ENCODE data around the gene TOM1L2.
A peak's percentile ranks its signal among the peaks of the same experiment; 100 is the strongest.

TOM1L2 gene

GRCh38 chr17:17849845-17850373 is 122.3 kb downstream of the TOM1L2 start:
- H3K4me3 ChIP-seq (replicated peaks in 1 of 2; ENCODE audit: low read depth in 2 of 2, low read length in 2 of 2) = no peak overlapping the region
- DNase-seq (ENCODE audit: low read depth in 2 of 2) = peak; percentile 56 to 74
- TF ChIP-seq CTCF (IDR thresholded peaks at IDR 0.05; ENCODE audit: low read depth, low read length) = peak; percentile 21

GRCh38 chr17:17849147-17849820 is 122.9 kb downstream of the TOM1L2 start:
- peak; percentile 60 to 91 for DNase-seq (ENCODE audit: low read depth in 2 of 2)
- no peak overlapping the region for H3K4me3 ChIP-seq (replicated peaks in 1 of 2; ENCODE audit: low read depth in 2 of 2, low read length in 2 of 2)
- no peak for TF ChIP-seq CTCF (IDR thresholded peaks at IDR 0.05; ENCODE audit: low read depth, low read length)

- TF ChIP-seq CTCF (IDR thresholded peaks at IDR 0.05; ENCODE audit: low read depth, low read length) = no peak
- no peak for DNase-seq (ENCODE audit: low read depth in 2 of 2)
- no peak overlapping the region for H3K4me3 ChIP-seq (replicated peaks in 1 of 2; ENCODE audit: low read depth in 2 of 2, low read length in 2 of 2)
These were observed 123.7 kb downstream of the TOM1L2 start for GRCh38 chr17:17848311-17849082.

- DNase-seq (ENCODE audit: low read depth in 2 of 2) = no peak
- TF ChIP-seq CTCF (IDR thresholded peaks at IDR 0.05; ENCODE audit: low read depth, low read length) = no peak
- H3K4me3 ChIP-seq (replicated peaks in 1 of 2; ENCODE audit: low read depth in 2 of 2, low read length in 2 of 2) = no peak overlapping the region
These were observed 124.5 kb downstream of the TOM1L2 start for GRCh38 chr17:17847726-17848125.

- H3K4me3 ChIP-seq (replicated peaks in 1 of 2; ENCODE audit: low read depth in 2 of 2, low read length in 2 of 2) = no peak overlapping the region
- no peak for TF ChIP-seq CTCF (IDR thresholded peaks at IDR 0.05; ENCODE audit: low read depth, low read length)
- DNase-seq (ENCODE audit: low read depth in 2 of 2) = no peak
These were observed 125.0 kb downstream of the TOM1L2 start for GRCh38 chr17:17847118-17847689.

- no peak for DNase-seq (ENCODE audit: low read depth in 2 of 2)
- no peak overlapping the region for H3K4me3 ChIP-seq (replicated peaks in 1 of 2; ENCODE audit: low read depth in 2 of 2, low read length in 2 of 2)
- TF ChIP-seq CTCF (IDR thresholded peaks at IDR 0.05; ENCODE audit: low read depth, low read length) = no peak
These were observed 125.6 kb downstream of the TOM1L2 start for GRCh38 chr17:17846645-17847044.

Data from cardiac fibroblast (primary cell).